Breast epithelium (tissue), 4 donors: Measurements from ENCODE around the gene FOXA2. TPM values are rescaled to one million over a fixed set of nuclear protein-coding genes. Genes with fewer than 3 reads are reported as not detected.
A peak's percentile ranks its signal among the peaks of the same experiment; 100 is the strongest.

Experiments used
- DNase-seq, 2 donors: peaks; one replicate each; pipeline ENCODE4 v3.0.0-alpha.2; 2019; ENCODE audit warnings: low spot score in 2 of 2
- H3K27ac ChIP-seq, 2 donors: fragments of 200-600 bp; sonication (generic) in 1 of 2; one replicate each; pipeline ENCODE4 v1.5.1; 2016 to 2019; ENCODE audit warnings: mild to moderate bottlenecking in 1 of 2
- H3K27me3 ChIP-seq, 2 donors: fragments of 200-600 bp; sonication (generic) in 1 of 2; one replicate each; pipeline versions ENCODE4 v1.5.1 to v1.6.0; 2017 to 2019; ENCODE audit warnings: control low read depth in 1 of 2, mild to moderate bottlenecking in 1 of 2
- H3K36me3 ChIP-seq: fragments of 200-600 bp; one replicate; pipeline ENCODE4 v1.5.1; 2019
- H3K4me1 ChIP-seq, 2 donors: fragments of 200-600 bp; sonication (generic); one replicate each; pipeline ENCODE4 v1.5.1; 2016 to 2019; ENCODE audit warnings: control low read depth in 1 of 2
- H3K4me3 ChIP-seq, 3 donors: fragments of 200-600 bp; sonication (generic); 1 replicate in 2 of 3; 2 replicates in 1 of 3; pipeline ENCODE4 v1.5.1; 2016 to 2019; ENCODE audit warnings: mild to moderate bottlenecking in 3 of 3, moderate library complexity in 2 of 3
- H3K9me3 ChIP-seq, 2 donors: fragments of 200-600 bp; sonication (generic) in 1 of 2; one replicate each; pipeline ENCODE4 v1.5.1; 2016 to 2019; ENCODE audit warnings: control low read depth in 1 of 2
- CTCF ChIP-seq, 3 donors: fragments of 450-650 bp; IDR thresholded peaks; one replicate each; pipeline ENCODE4 v1.5.1; 2016 to 2017; ENCODE audit warnings: antibody characterized with exemption in 3 of 3, mild to moderate bottlenecking in 3 of 3, moderate library complexity in 3 of 3
- POLR2A ChIP-seq: fragments of 450-650 bp; IDR thresholded peaks from one replicate; pipeline ENCODE4 v1.6.1; 2016; ENCODE audit warnings: antibody characterized with exemption, mild to moderate bottlenecking, moderate library complexity
- POLR2AphosphoS5 ChIP-seq, 3 donors: sonication (generic); formaldehyde crosslinking; IDR thresholded peaks; one replicate each; pipeline ENCODE4 v1.6.1; 2017; ENCODE audit warnings: antibody characterized with exemption in 3 of 3
- intact Hi-C: fragments of 100-400 bp; cut with DNase I; formaldehyde crosslinking; loops from one replicate; pipeline ENCODE4 v1.15.1; 2023; ENCODE audit warnings: low total_unique reads
- total RNA-seq, 3 donors: library from RNA; depleted of rRNA; stranded (reverse); fragments of >200 nt; gene quantifications; one replicate each; pipeline ENCODE4 v1.1.0, GENCODE V29; 2016

FOXA2 gene
- total RNA-seq, result not detected

GRCh38 chr20:22584522-22584921, at the start of gene FOXA2:
TSS of gene FOXA2 (minus strand) at chr20:22584572. CDS start at chr20:22584278, 294 bp downstream.
- H3K4me1 ChIP-seq, result peaks cover 0 to 7% of the 10 kb centered on the region in 2 donors
- H3K27me3 ChIP-seq, result peaks cover 0 to 87% of the 10 kb centered on the region in 2 donors
- intact Hi-C loops, result no loop called here
- no peak for TF ChIP-seq CTCF (IDR thresholded peaks at IDR 0.05)
- no peak for TF ChIP-seq POLR2AphosphoS5 (IDR thresholded peaks at IDR 0.05)
- H3K4me3 ChIP-seq, result peak within 1 kb of the TSS in 2 of 3 donors; percentile 8 to 54
- no peaks in the 10 kb centered on the region for H3K9me3 ChIP-seq
- no peak for DNase-seq
- no peak within 1 kb of the TSS for H3K27ac ChIP-seq
- no peaks in the 10 kb centered on the region for H3K36me3 ChIP-seq

- DNase-seq, result no peak
- no peak overlapping the region for H3K27ac ChIP-seq
- H3K27me3 ChIP-seq, result peaks cover 0 to 11% of the 10 kb centered on the region in 2 donors
- no peak overlapping the region for H3K4me3 ChIP-seq
- H3K36me3 ChIP-seq, result no peaks in the 10 kb centered on the region
- intact Hi-C loops, result no loop called here
- H3K4me1 ChIP-seq, result no peaks in the 10 kb centered on the region
- no peaks in the 10 kb centered on the region for H3K9me3 ChIP-seq
- TF ChIP-seq POLR2AphosphoS5 (IDR thresholded peaks at IDR 0.05) (no peak), CTCF (IDR thresholded peaks at IDR 0.05) (no peak), POLR2A (no peak)
Measured at GRCh38 chr20:22630701-22631100, 46.3 kb upstream of the FOXA2 start.

- H3K9me3 ChIP-seq, result no peaks in the 10 kb centered on the region
Measured at GRCh38 chr20:22629927-22630326, 45.6 kb upstream of the FOXA2 start.

GRCh38 chr20:22629447-22629846, 45.1 kb upstream of the FOXA2 start:
- Histone ChIP-seq H3K27me3 (peaks cover 0 to 11% of the 10 kb centered on the region in 2 donors), H3K4me3 (no peak overlapping the region), H3K4me1 (no peaks in the 10 kb centered on the region), H3K27ac (no peak overlapping the region), H3K36me3 (no peaks in the 10 kb centered on the region), H3K9me3 (no peaks in the 10 kb centered on the region)
- no peak for DNase-seq
- TF ChIP-seq POLR2A, result no peak
- no peak for TF ChIP-seq CTCF (IDR thresholded peaks at IDR 0.05)
- no peak for TF ChIP-seq POLR2AphosphoS5 (IDR thresholded peaks at IDR 0.05)
- intact Hi-C loops, result no loop called here

More at GRCh38 chr20:22629927-22630326, 45.6 kb upstream of the FOXA2 start:
- Histone ChIP-seq H3K36me3 (no peaks in the 10 kb centered on the region), H3K4me3 (no peak overlapping the region), H3K27me3 (peaks cover 0 to 11% of the 10 kb centered on the region in 2 donors), H3K4me1 (no peaks in the 10 kb centered on the region), H3K27ac (no peak overlapping the region)
- TF ChIP-seq POLR2A (no peak), CTCF (IDR thresholded peaks at IDR 0.05) (no peak), POLR2AphosphoS5 (IDR thresholded peaks at IDR 0.05) (no peak)
- no peak for DNase-seq
- intact Hi-C loops, result no loop called here

GRCh38 chr20:22626496-22626895, 42.1 kb upstream of the FOXA2 start:
- intact Hi-C loops, result no loop called here
- Histone ChIP-seq H3K4me1 (no peaks in the 10 kb centered on the region), H3K9me3 (no peaks in the 10 kb centered on the region), H3K4me3 (no peak overlapping the region), H3K36me3 (no peaks in the 10 kb centered on the region), H3K27me3 (no peaks in the 10 kb centered on the region), H3K27ac (no peak overlapping the region)
- no peak for TF ChIP-seq CTCF (IDR thresholded peaks at IDR 0.05)
- TF ChIP-seq POLR2A, result no peak
- no peak for TF ChIP-seq POLR2AphosphoS5 (IDR thresholded peaks at IDR 0.05)
- no peak for DNase-seq
